ENCODE measurements around the gene PPP1R1B.

PPP1R1B gene

GRCh38 chr17:39600997-39601597, 25.7 kb upstream of the PPP1R1B start:
- no peak for DNase-seq

- no peak for DNase-seq
Observed at GRCh38 chr17:39601758-39602532, 24.8 kb upstream of the PPP1R1B start.

GRCh38 chr17:39602533-39603303, 24.0 kb upstream of the PPP1R1B start:
- DNase-seq: no peak

GRCh38 chr17:39603304-39604016, 23.3 kb upstream of the PPP1R1B start:
- no peak for DNase-seq

GRCh38 chr17:39604911-39605491, 21.8 kb upstream of the PPP1R1B start:
- DNase-seq: no peak

GRCh38 chr17:39605492-39606433, 21.0 kb upstream of the PPP1R1B start:
- no peak for DNase-seq

GRCh38 chr17:39606434-39607056, 20.2 kb upstream of the PPP1R1B start:
- DNase-seq: no peak

GRCh38 chr17:39607057-39607850, 19.5 kb upstream of the PPP1R1B start:
- DNase-seq: no peak

GRCh38 chr17:39607851-39608130, 19.0 kb upstream of the PPP1R1B start, which contains the start of gene NEUROD2:
Gene NEUROD2 (minus strand): TSS chr17:39607920. CDS start chr17:39606599, 1,321 bp downstream.
- DNase-seq: no peak

- DNase-seq: no peak
Observed at GRCh38 chr17:39608142-39608981, 18.4 kb upstream of the PPP1R1B start.

GRCh38 chr17:39609416-39610025, 17.2 kb upstream of the PPP1R1B start:
- DNase-seq: no peak

GRCh38 chr17:39611401-39612112, 15.2 kb upstream of the PPP1R1B start:
- no peak for DNase-seq

GRCh38 chr17:39612291-39612894, 14.4 kb upstream of the PPP1R1B start:
- no peak for DNase-seq

- no peak for DNase-seq
Observed at GRCh38 chr17:39612935-39613464, 13.8 kb upstream of the PPP1R1B start.

GRCh38 chr17:39614545-39615157, 12.1 kb upstream of the PPP1R1B start:
- no peak for DNase-seq

GRCh38 chr17:39615434-39615833, 11.3 kb upstream of the PPP1R1B start:
- no peak for DNase-seq

GRCh38 chr17:39617100-39617445, 9.7 kb upstream of the PPP1R1B start:
- DNase-seq: no peak

All from NCI-H748 treated with DMSO at 0.1 percent for 48 hours (cell line).